Measurements from ENCODE around the gene PDE10A.
"Not testable (repeated sequence)": the region's sequence is repeated elsewhere in the genome, so short reads cannot be mapped to it uniquely, and the experiment has no call there.

The PDE10A gene

GRCh38 chr6:165559632-165560031, 103.4 kb downstream of the PDE10A start:
- no peak overlapping the region for H3K4me3 ChIP-seq (ENCODE audit: low read depth in 1 of 2, low read length in 2 of 2)
- no peaks in the 10 kb centered on the region for H3K36me3 ChIP-seq (ENCODE audit: insufficient read depth, low read length)
- H3K4me1 ChIP-seq (ENCODE audit: insufficient read depth, low read length): no peaks in the 10 kb centered on the region
- H3K27ac ChIP-seq (ENCODE audit: low read depth, low read length): no peak overlapping the region
- no peaks in the 10 kb centered on the region for H3K27me3 ChIP-seq (ENCODE audit: control insufficient read depth in 1 of 2, insufficient read depth in 2 of 2, low read length in 2 of 2)
- H3K9me3 ChIP-seq (ENCODE audit: low read length): no peaks in the 10 kb centered on the region
- no peak overlapping the region for H3K9ac ChIP-seq (ENCODE audit: low read length)

- H3K27ac ChIP-seq (ENCODE audit: low read depth, low read length); H3K27me3 ChIP-seq (ENCODE audit: control insufficient read depth in 1 of 2, insufficient read depth in 2 of 2, low read length in 2 of 2); H3K4me3 ChIP-seq (ENCODE audit: low read depth in 1 of 2, low read length in 2 of 2); H3K9me3 ChIP-seq (ENCODE audit: low read length); H3K36me3 ChIP-seq (ENCODE audit: insufficient read depth, low read length); H3K4me1 ChIP-seq (ENCODE audit: insufficient read depth, low read length); H3K9ac ChIP-seq (ENCODE audit: low read length): not testable (repeated sequence)
Observed at GRCh38 chr6:165558097-165558496, 104.9 kb downstream of the PDE10A start.

DNA sequence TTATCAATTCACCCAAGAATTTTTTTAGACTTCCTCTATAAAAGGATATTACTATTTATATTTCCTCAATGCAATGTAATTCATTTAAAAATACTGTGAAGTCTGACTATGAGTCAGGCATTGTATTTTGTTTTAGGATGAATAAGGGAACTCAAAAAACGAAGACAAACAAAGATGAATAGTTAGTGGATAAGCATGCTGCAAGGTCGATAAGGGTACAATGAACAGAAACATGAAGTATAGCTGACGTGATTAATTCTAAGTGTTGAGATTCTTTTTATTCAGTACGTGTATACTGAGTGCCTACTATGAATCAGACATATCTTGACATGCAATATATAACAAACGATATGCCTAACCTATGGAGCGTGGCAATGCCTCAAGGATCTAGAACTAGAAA, 105.4 kb downstream of the PDE10A start:
- Histone ChIP-seq H3K27ac (ENCODE audit: low read depth, low read length) (no peak overlapping the region), H3K9me3 (ENCODE audit: low read length) (no peaks in the 10 kb centered on the region), H3K36me3 (ENCODE audit: insufficient read depth, low read length) (no peaks in the 10 kb centered on the region), H3K9ac (ENCODE audit: low read length) (no peak overlapping the region), H3K4me1 (ENCODE audit: insufficient read depth, low read length) (no peaks in the 10 kb centered on the region), H3K4me3 (ENCODE audit: low read depth in 1 of 2, low read length in 2 of 2) (no peak overlapping the region), H3K27me3 (ENCODE audit: control insufficient read depth in 1 of 2, insufficient read depth in 2 of 2, low read length in 2 of 2) (no peaks in the 10 kb centered on the region)

DNA sequence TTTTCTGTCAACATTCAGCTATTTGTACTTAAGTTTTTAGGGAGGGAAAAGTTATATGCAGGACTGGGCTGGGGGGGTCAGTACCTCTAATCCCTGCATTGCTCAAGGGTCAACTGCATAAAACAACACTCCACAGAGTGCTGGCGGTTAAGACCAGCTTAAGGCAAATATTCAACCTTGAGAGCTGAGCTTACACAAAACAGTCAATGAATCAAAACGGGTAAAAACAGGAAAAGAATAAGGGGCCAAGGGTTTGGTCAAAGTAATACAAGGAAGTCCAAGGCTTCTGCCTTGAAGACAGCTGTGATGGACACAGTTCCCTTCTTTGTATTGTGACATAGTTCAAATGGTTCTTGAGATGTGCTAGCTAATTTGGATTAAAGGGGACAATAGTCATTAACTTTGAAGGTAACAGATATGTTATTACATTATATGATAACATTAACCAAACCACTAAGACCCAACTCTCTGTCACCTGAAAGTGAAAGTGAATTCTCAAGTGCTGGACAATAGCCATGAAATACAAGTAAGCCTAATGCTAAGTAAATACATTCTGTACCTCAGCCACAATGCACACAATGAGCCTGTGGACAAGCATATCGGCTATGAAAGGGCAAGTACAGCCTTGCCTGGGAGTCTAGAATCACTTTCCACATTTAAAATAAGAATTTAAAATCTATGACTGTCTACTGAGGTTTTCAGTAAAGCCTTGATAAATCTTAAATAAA, 106.8 kb downstream of the PDE10A start:
- Histone ChIP-seq H3K27me3 (ENCODE audit: control insufficient read depth in 1 of 2, insufficient read depth in 2 of 2, low read length in 2 of 2) (no peaks in the 10 kb centered on the region), H3K4me1 (ENCODE audit: insufficient read depth, low read length) (no peaks in the 10 kb centered on the region), H3K4me3 (ENCODE audit: low read depth in 1 of 2, low read length in 2 of 2) (no peak overlapping the region), H3K9me3 (ENCODE audit: low read length) (no peaks in the 10 kb centered on the region), H3K27ac (ENCODE audit: low read depth, low read length) (no peak overlapping the region), H3K36me3 (ENCODE audit: insufficient read depth, low read length) (no peaks in the 10 kb centered on the region), H3K9ac (ENCODE audit: low read length) (no peak overlapping the region)

DNA sequence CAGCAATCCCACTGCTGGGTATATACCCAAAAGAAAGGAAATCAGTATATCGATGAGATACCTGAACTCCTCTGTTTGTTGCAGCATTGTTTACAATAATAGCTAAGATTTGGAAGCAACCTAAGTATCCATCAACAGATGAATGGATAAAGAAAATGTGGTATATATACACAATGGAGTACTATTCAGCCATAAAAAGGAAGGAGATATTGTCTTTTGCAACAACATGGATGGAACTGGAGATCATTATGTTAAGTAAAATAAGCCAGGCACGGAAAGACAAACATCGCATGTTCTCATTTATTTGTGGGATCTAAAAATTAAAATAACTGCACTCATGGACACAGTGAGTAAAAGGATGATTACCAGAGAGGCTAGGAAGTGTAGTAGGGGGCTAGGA, 108.4 kb downstream of the PDE10A start:
- not testable (repeated sequence) for H3K27me3 ChIP-seq (ENCODE audit: control insufficient read depth in 1 of 2, insufficient read depth in 2 of 2, low read length in 2 of 2); H3K9ac ChIP-seq (ENCODE audit: low read length); H3K4me1 ChIP-seq (ENCODE audit: insufficient read depth, low read length); H3K4me3 ChIP-seq (ENCODE audit: low read depth in 1 of 2, low read length in 2 of 2); H3K36me3 ChIP-seq (ENCODE audit: insufficient read depth, low read length); H3K9me3 ChIP-seq (ENCODE audit: low read length); H3K27ac ChIP-seq (ENCODE audit: low read depth, low read length)

DNA sequence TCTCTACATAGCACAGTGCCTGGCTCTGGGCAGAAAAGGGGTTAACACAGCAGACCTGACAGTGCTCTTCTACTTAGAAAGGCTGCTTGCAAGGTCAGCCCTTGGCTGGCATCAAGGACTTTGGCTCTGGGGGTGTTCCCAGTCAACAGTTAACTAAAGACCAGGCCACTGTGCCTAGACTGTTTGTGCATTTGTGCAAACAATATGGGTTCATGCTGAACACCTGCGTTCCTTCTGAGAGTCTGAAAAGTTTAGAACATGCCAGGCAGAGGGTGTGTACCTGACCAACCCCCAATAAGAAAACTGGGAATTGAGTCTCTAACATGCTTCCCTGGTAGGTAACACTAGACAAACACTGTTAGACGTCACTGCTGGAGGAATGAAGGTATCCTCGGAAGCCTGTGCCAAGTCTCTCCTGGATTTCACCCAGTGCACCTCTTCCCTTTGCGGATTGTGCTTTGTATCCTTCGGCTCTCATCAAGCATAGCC, 110.7 kb downstream of the PDE10A start:
- Histone ChIP-seq H3K9ac (ENCODE audit: low read length) (no peak overlapping the region), H3K27ac (ENCODE audit: low read depth, low read length) (no peak overlapping the region), H3K9me3 (ENCODE audit: low read length) (no peaks in the 10 kb centered on the region), H3K27me3 (ENCODE audit: control insufficient read depth in 1 of 2, insufficient read depth in 2 of 2, low read length in 2 of 2) (no peaks in the 10 kb centered on the region), H3K4me3 (ENCODE audit: low read depth in 1 of 2, low read length in 2 of 2) (no peak overlapping the region), H3K4me1 (ENCODE audit: insufficient read depth, low read length) (no peaks in the 10 kb centered on the region), H3K36me3 (ENCODE audit: insufficient read depth, low read length) (no peaks in the 10 kb centered on the region)

- no peak overlapping the region for H3K4me3 ChIP-seq (ENCODE audit: low read depth in 1 of 2, low read length in 2 of 2)
- H3K9me3 ChIP-seq (ENCODE audit: low read length): no peaks in the 10 kb centered on the region
- no peaks in the 10 kb centered on the region for H3K27me3 ChIP-seq (ENCODE audit: control insufficient read depth in 1 of 2, insufficient read depth in 2 of 2, low read length in 2 of 2)
- no peak overlapping the region for H3K27ac ChIP-seq (ENCODE audit: low read depth, low read length)
- no peaks in the 10 kb centered on the region for H3K36me3 ChIP-seq (ENCODE audit: insufficient read depth, low read length)
- no peak overlapping the region for H3K9ac ChIP-seq (ENCODE audit: low read length)
- no peaks in the 10 kb centered on the region for H3K4me1 ChIP-seq (ENCODE audit: insufficient read depth, low read length)
Observed at GRCh38 chr6:165551828-165552227, 111.2 kb downstream of the PDE10A start.

DNA sequence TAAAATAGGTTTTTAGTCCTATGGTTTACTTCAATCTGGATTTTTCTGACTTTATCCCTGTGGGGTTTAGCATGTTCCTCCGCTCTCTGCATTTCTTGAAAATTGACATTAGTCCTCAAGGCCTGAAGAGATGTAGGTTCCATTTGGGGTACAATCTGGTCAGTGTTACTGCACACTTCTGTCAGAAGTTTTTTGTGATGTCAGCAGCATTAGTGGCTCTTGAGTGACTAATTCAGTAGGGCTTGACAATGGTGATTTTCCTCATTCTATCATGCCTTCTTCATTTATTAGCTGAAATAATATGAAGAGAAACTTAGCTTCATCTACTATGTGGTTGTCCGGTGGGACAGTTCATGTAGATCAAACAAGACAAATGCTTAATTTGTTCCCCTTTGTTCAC, 114.6 kb downstream of the PDE10A start:
- no peaks in the 10 kb centered on the region for H3K9me3 ChIP-seq (ENCODE audit: low read length)
- no peaks in the 10 kb centered on the region for H3K27me3 ChIP-seq (ENCODE audit: control insufficient read depth in 1 of 2, insufficient read depth in 2 of 2, low read length in 2 of 2)
- H3K4me1 ChIP-seq (ENCODE audit: insufficient read depth, low read length): no peaks in the 10 kb centered on the region
- no peak overlapping the region for H3K4me3 ChIP-seq (ENCODE audit: low read depth in 1 of 2, low read length in 2 of 2)
- no peak overlapping the region for H3K27ac ChIP-seq (ENCODE audit: low read depth, low read length)
- no peak overlapping the region for H3K9ac ChIP-seq (ENCODE audit: low read length)
- H3K36me3 ChIP-seq (ENCODE audit: insufficient read depth, low read length): no peaks in the 10 kb centered on the region

DNA sequence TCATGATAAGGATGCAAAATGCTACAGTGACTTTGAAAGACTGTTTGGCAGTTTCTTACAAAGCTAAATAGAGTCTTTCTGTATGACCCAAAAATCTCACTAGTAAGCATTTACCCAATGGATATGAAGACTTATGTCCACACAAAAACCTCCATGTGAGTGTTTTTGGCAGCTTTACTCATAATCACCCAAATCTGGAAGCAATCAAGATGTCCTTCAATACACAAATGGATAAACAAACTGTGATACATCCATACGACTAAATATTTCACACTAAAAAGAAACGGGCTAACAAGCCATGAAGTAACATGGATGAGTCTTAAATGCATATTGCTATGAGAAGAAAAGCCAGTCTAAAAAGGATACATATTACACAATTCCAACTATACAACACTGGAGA, 117.2 kb downstream of the PDE10A start:
- H3K4me1 ChIP-seq (ENCODE audit: insufficient read depth, low read length): no peaks in the 10 kb centered on the region
- no peaks in the 10 kb centered on the region for H3K27me3 ChIP-seq (ENCODE audit: control insufficient read depth in 1 of 2, insufficient read depth in 2 of 2, low read length in 2 of 2)
- H3K9me3 ChIP-seq (ENCODE audit: low read length): no peaks in the 10 kb centered on the region
- H3K27ac ChIP-seq (ENCODE audit: low read depth, low read length): no peak overlapping the region
- H3K9ac ChIP-seq (ENCODE audit: low read length): no peak overlapping the region
- no peaks in the 10 kb centered on the region for H3K36me3 ChIP-seq (ENCODE audit: insufficient read depth, low read length)
- H3K4me3 ChIP-seq (ENCODE audit: low read depth in 1 of 2, low read length in 2 of 2): no peak overlapping the region

DNA sequence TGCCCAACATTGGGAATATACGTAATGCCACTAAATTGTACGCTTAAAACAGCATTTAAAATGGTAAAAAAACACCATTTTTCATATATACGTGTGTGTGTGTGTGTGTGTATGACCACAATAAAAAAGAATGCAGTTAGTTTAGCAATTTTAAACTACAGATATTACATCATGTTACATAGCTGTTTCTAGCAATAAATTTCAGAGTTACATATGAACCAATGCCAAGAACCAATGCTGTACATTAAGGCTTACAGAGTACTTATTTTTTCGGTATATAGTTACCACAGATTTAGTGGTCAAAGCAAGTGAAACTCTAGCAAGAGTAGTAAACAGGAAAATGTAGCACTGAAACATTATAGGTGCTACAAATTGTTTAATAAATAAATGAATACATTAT, 119.3 kb downstream of the PDE10A start:
- Histone ChIP-seq H3K36me3 (ENCODE audit: insufficient read depth, low read length) (no peaks in the 10 kb centered on the region), H3K27ac (ENCODE audit: low read depth, low read length) (no peak overlapping the region), H3K9ac (ENCODE audit: low read length) (no peak overlapping the region), H3K9me3 (ENCODE audit: low read length) (no peaks in the 10 kb centered on the region), H3K4me1 (ENCODE audit: insufficient read depth, low read length) (no peaks in the 10 kb centered on the region), H3K27me3 (ENCODE audit: control insufficient read depth in 1 of 2, insufficient read depth in 2 of 2, low read length in 2 of 2) (no peaks in the 10 kb centered on the region), H3K4me3 (ENCODE audit: low read depth in 1 of 2, low read length in 2 of 2) (no peak overlapping the region)

DNA sequence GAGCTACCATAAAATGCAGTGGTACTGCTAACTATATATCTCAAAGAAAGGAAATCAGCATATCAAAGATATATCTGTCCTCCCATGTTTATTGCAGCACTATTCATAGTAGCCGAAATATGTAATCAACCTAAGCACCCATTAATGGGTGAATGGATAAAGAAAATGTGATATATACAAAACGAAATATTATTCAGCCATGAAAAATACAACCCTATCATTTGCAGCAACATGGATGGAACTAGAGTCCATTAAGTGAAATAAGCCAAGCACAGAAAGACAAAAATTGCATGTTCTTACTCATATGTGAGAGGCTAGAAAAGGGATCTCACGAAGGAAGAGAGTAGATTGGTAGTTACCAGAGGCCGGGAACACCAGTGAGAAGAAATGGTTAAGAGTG, 126.1 kb downstream of the PDE10A start:
- Histone ChIP-seq H3K27me3 (ENCODE audit: control insufficient read depth in 1 of 2, insufficient read depth in 2 of 2, low read length in 2 of 2) (no peaks in the 10 kb centered on the region), H3K27ac (ENCODE audit: low read depth, low read length) (no peak overlapping the region), H3K4me1 (ENCODE audit: insufficient read depth, low read length) (no peaks in the 10 kb centered on the region), H3K9me3 (ENCODE audit: low read length) (no peaks in the 10 kb centered on the region), H3K36me3 (ENCODE audit: insufficient read depth, low read length) (no peaks in the 10 kb centered on the region), H3K9ac (ENCODE audit: low read length) (no peak overlapping the region), H3K4me3 (ENCODE audit: low read depth in 1 of 2, low read length in 2 of 2) (no peak overlapping the region)

- no peaks in the 10 kb centered on the region for H3K36me3 ChIP-seq (ENCODE audit: insufficient read depth, low read length)
- no peak overlapping the region for H3K27ac ChIP-seq (ENCODE audit: low read depth, low read length)
- H3K4me1 ChIP-seq (ENCODE audit: insufficient read depth, low read length): no peaks in the 10 kb centered on the region
- H3K4me3 ChIP-seq (ENCODE audit: low read depth in 1 of 2, low read length in 2 of 2): no peak overlapping the region
- no peak overlapping the region for H3K9ac ChIP-seq (ENCODE audit: low read length)
- no peaks in the 10 kb centered on the region for H3K9me3 ChIP-seq (ENCODE audit: low read length)
- no peaks in the 10 kb centered on the region for H3K27me3 ChIP-seq (ENCODE audit: control insufficient read depth in 1 of 2, insufficient read depth in 2 of 2, low read length in 2 of 2)
Observed at GRCh38 chr6:165519316-165519715, 143.7 kb downstream of the PDE10A start.

Measured in muscle layer of colon (tissue), 2 donors.